ENCODE results near the gene ATP5F1B. TPM values are rescaled to one million over a fixed set of nuclear protein-coding genes. Genes with fewer than 3 reads are reported as not detected.

Gene ATP5F1B
- total and polyA plus RNA-seq, 2 of the 8 experiments (the other 6 are each of a cell fraction or from before 2014, with no cell fraction given), result 900 to 1,522 TPM

DNA sequence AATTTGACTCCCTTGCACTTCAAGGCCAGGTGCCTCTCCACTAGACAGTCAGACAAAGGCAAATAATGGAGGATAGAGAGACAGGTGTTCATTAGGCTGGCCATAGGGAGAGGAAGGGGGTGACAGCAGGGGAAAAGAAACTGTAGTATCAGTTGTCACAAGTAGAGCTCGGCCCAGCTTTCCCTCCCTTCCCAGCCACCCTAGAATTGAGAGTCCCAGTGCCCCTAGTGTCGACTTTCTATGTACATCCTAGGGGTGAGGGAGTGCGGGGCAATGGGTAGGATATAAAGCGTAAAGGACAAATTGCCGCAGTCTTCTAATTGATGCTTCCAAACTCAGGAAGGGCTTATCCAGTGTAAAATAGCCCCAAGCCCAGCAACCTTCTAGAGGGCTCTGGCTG is 54.7 kb downstream of the ATP5F1B start:
- Histone ChIP-seq H3K79me2 (ENCODE audit: control insufficient read depth in 1 of 2, insufficient read depth in 2 of 2, low read length in 2 of 2) (no peaks in the 10 kb centered on the region), H2BK15ac (ENCODE audit: low read length) (no peak overlapping the region), H3K9me3 (ENCODE audit: insufficient read depth in 2 of 2, low read depth in 1 of 2, low read length in 1 of 2) (no peaks in the 10 kb centered on the region), H2AK5ac (ENCODE audit: low read depth, low read length) (no peak overlapping the region), H3K9ac (replicated peaks in 1 of 4; ENCODE audit: extremely low read depth in 1 of 4, low read depth in 3 of 4, low read length in 3 of 4) (no peak overlapping the region), H3K79me1 (ENCODE audit: low read depth, low read length) (no peaks in the 10 kb centered on the region), H3K4ac (replicated peaks; ENCODE audit: insufficient read length, low read depth, low read length) (no peak overlapping the region), H2AFZ (ENCODE audit: low read length) (no peak overlapping the region), H3K23me2 (ENCODE audit: low read depth, low read length) (no peaks in the 10 kb centered on the region), H4K91ac (replicated peaks; ENCODE audit: insufficient read length, low read length) (no peak overlapping the region), H3K14ac (ENCODE audit: insufficient read length) (no peak overlapping the region), H3K27ac (ENCODE audit: low read depth, low read length) (no peak overlapping the region), H3K56ac (replicated peaks; ENCODE audit: insufficient read length, low read depth, low read length) (no peak overlapping the region), H3K4me3 (ENCODE audit: extremely low read depth in 1 of 4, insufficient read depth in 2 of 4, low read depth in 3 of 4, low read length in 4 of 4) (no peak overlapping the region), H2BK120ac (replicated peaks; ENCODE audit: low read depth, low read length) (no peak overlapping the region), H3K4me2 (ENCODE audit: insufficient read depth in 1 of 2, low read depth in 2 of 2, low read length in 2 of 2) (no peak overlapping the region), H4K20me1 (replicated peaks in 1 of 2; ENCODE audit: control insufficient read depth in 1 of 2, insufficient read depth in 2 of 2, low read length in 2 of 2) (peaks cover 0 to 2% of the 10 kb centered on the region in 2 experiments), H3K23ac (ENCODE audit: insufficient read length) (no peak overlapping the region), H3K36me3 (ENCODE audit: control insufficient read depth in 2 of 4, insufficient read depth in 4 of 4, low read length in 3 of 4) (peaks cover 0 to 5% (median 3%) of the 10 kb centered on the region in 4 experiments; a peak in 4 of 8 replicates), H3K18ac (ENCODE audit: extremely low read depth, low read length) (no peak overlapping the region), H4K8ac (ENCODE audit: extremely low read depth, insufficient read depth, low read length) (no peak overlapping the region), H4K5ac (ENCODE audit: insufficient read length, low read depth, low read length) (no peak overlapping the region), H3K27me3 (replicated peaks in 1 of 4; ENCODE audit: control insufficient read depth in 3 of 4, extremely low read depth in 1 of 4, insufficient read depth in 3 of 4, low read length in 3 of 4) (no peaks in the 10 kb centered on the region), H2BK20ac (ENCODE audit: low read length) (no peak overlapping the region), H3K4me1 (replicated peaks in 1 of 4; ENCODE audit: control insufficient read depth in 3 of 4, insufficient read depth in 4 of 4, low read length in 3 of 4) (peaks cover 5 to 13% (median 10%) of the 10 kb centered on the region in 4 experiments; a peak in 6 of 7 replicates), H2BK5ac (ENCODE audit: low read depth, low read length) (no peak overlapping the region), H2BK12ac (ENCODE audit: low read depth, low read length) (no peak overlapping the region)
- WGBS, 2 experiments (ENCODE audit: extremely low coverage in 1 of 2, insufficient coverage in 1 of 2, insufficient read length in 1 of 2, insufficient replicate concordance in 2 of 2, low coverage in 1 of 2, low lambda C conversion rate in 2 of 2, missing lambda C conversion rate in 1 of 2), result 89% methylated on average over 5 of the region's 5 CpGs; no CpG with 5 or more reads in 1 of the 2 experiments
- no peak for TF ChIP-seq ASH2L (IDR thresholded peaks at IDR 0.05; ENCODE audit: low read length)
- TF ChIP-seq, protein P1, sequence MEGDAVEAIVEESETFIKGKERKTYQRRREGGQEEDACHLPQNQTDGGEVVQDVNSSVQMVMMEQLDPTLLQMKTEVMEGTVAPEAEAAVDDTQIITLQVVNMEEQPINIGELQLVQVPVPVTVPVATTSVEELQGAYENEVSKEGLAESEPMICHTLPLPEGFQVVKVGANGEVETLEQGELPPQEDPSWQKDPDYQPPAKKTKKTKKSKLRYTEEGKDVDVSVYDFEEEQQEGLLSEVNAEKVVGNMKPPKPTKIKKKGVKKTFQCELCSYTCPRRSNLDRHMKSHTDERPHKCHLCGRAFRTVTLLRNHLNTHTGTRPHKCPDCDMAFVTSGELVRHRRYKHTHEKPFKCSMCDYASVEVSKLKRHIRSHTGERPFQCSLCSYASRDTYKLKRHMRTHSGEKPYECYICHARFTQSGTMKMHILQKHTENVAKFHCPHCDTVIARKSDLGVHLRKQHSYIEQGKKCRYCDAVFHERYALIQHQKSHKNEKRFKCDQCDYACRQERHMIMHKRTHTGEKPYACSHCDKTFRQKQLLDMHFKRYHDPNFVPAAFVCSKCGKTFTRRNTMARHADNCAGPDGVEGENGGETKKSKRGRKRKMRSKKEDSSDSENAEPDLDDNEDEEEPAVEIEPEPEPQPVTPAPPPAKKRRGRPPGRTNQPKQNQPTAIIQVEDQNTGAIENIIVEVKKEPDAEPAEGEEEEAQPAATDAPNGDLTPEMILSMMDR (IDR thresholded peaks at IDR 0.05; ENCODE audit: control extremely low read depth in 1 of 3, insufficient read depth in 1 of 3, low read depth in 1 of 3, low read length in 3 of 3), result peak in 2 of 3 experiments; percentile 17 to 27; a peak in 2 of 4 replicates
- DNase-seq (ENCODE audit: low read depth in 1 of 2, low spot score in 2 of 2), result no peak
- ChIA-PET POLR2A (ENCODE audit: partially characterized antibody) (interaction anchor here (1.0 to 2.9 kb wide), 6 partner anchors 9 to 351 kb away, joined by 3 to 10 read pairs (median 6); no protein-coding TSS in a partner anchor), CTCF (ENCODE audit: partially characterized antibody) (interaction anchor here (0.6 to 15.9 kb wide), 27 partner anchors 9 to 623 kb away, joined by 3 to 279 read pairs (median 4); partner anchors contain the start of genes PAN2 and RBMS2)
- FAIRE-seq, result no peak
